GM13977 (cell line): ENCODE data around the gene SEL1L.
"Not testable (repeated sequence)": the region's sequence is repeated elsewhere in the genome, so short reads cannot be mapped to it uniquely, and the experiment has no call there.

ENCODE experiments used
- DNase-seq: peaks from one replicate; pipeline ENCODE4 v3.0.0; 2012; ENCODE audit warnings: low spot score
- in situ Hi-C: fragments of 300-500 bp; cut with MboI; formaldehyde crosslinking; loops from one replicate; pipeline ENCODE4 v1.12.0; 2022; ENCODE audit warnings: low sequenced_read_pairs, low pct_unique_long_range_greater_than_20kb, mixed read lengths, inconsistent platforms; ENCODE audit not compliant: unreplicated experiment
- TF ChIP-seq, protein P1 (sequence below): IDR thresholded peaks from 2 replicates; pipeline ENCODE4 v1.5.1; 2012; ENCODE audit warnings: mild to moderate bottlenecking, control low read depth; ENCODE audit not compliant: insufficient read depth; ENCODE audit errors: extremely low read depth, missing control alignments

SEL1L gene

DNA sequence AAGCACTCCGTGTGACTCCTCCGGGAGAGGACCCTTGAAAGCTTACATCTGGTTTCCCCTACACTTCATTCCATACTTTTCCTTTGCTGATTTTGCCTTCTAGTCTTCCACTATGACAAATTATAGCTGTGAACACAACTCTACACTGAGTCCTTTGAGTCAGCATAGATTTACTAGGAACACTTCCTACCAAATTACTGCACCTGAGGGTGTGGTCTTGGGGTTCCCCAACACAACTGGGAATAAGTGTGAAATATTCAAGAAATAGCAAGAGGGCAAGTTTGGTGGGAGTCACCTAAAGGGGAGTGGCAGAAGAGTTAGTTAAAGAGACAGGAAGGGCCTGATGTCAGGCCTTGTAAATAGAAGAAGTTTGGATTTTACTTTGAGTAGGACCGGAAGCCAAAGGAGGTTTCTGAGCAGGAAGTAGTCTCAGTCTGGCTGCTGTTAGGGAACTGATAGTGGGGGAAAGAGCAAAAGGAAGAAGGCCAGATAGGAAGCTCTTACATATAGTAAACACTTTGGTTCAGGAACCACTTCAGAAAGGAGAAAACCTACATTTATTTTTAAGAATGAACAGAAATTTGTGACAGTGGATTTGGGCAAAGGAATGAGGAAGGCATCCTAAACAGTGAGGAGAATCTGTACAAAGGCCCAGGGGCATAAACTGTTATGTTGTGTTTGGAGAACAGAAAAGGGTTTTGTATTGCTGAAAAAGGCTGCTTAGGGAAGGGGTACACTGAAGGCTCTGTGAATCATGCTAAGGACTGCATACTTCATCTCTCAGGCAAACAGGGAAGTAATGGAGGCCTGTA lies 14.2 kb downstream of the SEL1L start:
- in situ Hi-C loops, result no loop called here
- TF ChIP-seq, protein P1, sequence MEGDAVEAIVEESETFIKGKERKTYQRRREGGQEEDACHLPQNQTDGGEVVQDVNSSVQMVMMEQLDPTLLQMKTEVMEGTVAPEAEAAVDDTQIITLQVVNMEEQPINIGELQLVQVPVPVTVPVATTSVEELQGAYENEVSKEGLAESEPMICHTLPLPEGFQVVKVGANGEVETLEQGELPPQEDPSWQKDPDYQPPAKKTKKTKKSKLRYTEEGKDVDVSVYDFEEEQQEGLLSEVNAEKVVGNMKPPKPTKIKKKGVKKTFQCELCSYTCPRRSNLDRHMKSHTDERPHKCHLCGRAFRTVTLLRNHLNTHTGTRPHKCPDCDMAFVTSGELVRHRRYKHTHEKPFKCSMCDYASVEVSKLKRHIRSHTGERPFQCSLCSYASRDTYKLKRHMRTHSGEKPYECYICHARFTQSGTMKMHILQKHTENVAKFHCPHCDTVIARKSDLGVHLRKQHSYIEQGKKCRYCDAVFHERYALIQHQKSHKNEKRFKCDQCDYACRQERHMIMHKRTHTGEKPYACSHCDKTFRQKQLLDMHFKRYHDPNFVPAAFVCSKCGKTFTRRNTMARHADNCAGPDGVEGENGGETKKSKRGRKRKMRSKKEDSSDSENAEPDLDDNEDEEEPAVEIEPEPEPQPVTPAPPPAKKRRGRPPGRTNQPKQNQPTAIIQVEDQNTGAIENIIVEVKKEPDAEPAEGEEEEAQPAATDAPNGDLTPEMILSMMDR, result no peak
- no peak for DNase-seq

DNA sequence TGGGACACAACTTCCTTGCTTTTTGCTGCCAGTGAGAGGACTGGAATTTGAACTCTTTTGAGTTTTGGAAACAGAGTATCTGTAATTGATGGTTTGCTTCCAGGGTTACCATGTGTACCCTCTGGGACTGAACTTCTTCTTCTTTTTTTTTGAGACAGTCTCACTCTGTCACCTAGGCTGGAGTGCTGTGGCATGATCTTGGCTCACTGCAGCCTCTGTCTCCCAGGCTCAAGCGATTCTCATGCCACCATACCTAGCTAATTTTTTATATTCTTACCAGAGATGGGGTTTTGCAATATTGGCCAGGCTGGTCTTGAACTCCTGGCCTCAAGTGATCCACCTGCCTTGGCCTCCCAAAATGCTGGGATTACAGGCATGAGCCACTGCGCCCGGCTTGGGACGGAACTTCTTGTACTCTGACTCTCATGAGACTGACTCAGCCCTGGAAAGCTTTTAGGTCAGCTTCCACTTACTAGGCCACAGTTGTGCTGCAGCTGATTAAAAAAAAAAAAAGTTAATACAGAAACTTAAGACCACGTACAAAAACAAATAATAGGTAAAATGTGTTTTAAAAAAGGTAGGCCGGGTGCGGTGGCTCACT lies 15.8 kb downstream of the SEL1L start:
- TF ChIP-seq, protein P1, result no peak
- no peak for DNase-seq
- in situ Hi-C loops, result no loop called here

- in situ Hi-C loops, result no loop called here
- TF ChIP-seq, protein P1, result no peak
- no peak for DNase-seq
Measured at GRCh38 chr14:81516986-81517797, 16.5 kb downstream of the SEL1L start.

DNA sequence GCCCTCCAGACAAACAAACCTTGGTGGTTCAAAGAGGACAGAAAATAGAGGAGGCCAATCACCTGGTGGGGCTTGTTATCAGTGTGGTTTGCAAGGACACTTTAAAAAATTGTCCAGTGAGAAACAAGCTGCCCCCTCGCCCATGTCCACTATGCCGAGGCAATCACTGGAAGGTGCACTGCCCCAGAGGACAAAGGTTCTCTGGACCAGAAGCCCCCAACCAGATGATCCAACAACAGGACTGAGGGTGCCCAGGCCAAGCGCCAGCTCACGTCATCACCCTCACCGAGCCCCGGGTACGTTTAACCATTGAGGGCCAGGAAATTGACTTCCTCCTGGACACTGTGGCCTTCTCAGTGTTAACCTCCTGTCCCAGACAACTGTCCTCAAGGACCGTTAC lies 17.7 kb downstream of the SEL1L start:
- DNase-seq, in situ Hi-C loops: not testable (repeated sequence)

GRCh38 chr14:81512826-81513225 lies 20.8 kb downstream of the SEL1L start:
- in situ Hi-C loops, DNase-seq: not testable (repeated sequence)

- TF ChIP-seq, protein P1, result no peak
- in situ Hi-C loops, result no loop called here
- DNase-seq, result no peak
Measured at GRCh38 chr14:81511111-81511904, 22.3 kb downstream of the SEL1L start.

- in situ Hi-C loops, result no loop called here
- TF ChIP-seq, protein P1, result no peak
- no peak for DNase-seq
Measured at GRCh38 chr14:81509838-81510452, 23.7 kb downstream of the SEL1L start.
